GM19395 (cell line): ENCODE measurements around the gene DNAH1.
A peak's percentile ranks its signal among the peaks of the same experiment; 100 is the strongest.

Experiments used
- ATAC-seq: cut with Tn5 transposase; IDR thresholded peaks from one replicate; pipeline ENCODE4 v1.9.1; 2021; ENCODE audit warnings: mild to moderate bottlenecking, moderate library complexity; ENCODE audit not compliant: unreplicated experiment

DNAH1 gene

GRCh38 chr3:52443268-52443610, 127.1 kb downstream of the DNAH1 start:
- ATAC-seq, result no peak

- ATAC-seq, result no peak
Measured at GRCh38 chr3:52443791-52444687, 127.9 kb downstream of the DNAH1 start.

GRCh38 chr3:52444860-52445793, 129.0 kb downstream of the DNAH1 start, which contains the start of gene SEMA3G:
Gene SEMA3G (minus strand): TSS chr3:52445103. CDS start chr3:52445027, 76 bp downstream.
- peak; percentile 78 for ATAC-seq

GRCh38 chr3:52446042-52446441, 129.9 kb downstream of the DNAH1 start:
- no peak for ATAC-seq

GRCh38 chr3:52446631-52447511, 130.8 kb downstream of the DNAH1 start:
- no peak for ATAC-seq

GRCh38 chr3:52447512-52448355, 131.6 kb downstream of the DNAH1 start:
- no peak for ATAC-seq
